GM21447 (cell line): ENCODE measurements around the gene IL17F.

Experiments
- ATAC-seq: cut with Tn5 transposase; IDR thresholded peaks from one replicate; pipeline ENCODE4 v1.9.1; 2021; ENCODE audit not compliant: unreplicated experiment

The IL17F gene

DNA sequence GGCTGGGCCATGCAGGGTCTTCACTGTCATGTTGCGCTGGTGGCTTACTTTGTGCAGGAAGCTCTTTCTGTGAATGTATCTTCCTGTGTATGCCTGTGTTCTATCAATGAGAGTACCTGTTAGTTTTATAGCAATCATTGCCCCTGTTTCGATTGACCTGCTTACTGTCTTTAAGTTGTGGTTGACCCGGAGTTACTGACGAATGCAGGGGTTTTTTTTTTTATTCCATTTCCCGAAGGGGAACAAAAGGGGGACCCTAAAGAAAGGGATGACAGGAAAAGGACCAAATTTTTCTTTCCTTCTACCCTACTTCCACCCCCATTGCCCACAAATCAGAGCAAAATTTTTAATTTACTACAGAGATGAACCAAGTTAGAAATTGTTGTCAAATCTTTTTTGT is at the start of gene IL17F:
Gene IL17F, minus strand, starts transcription at position 101 of the 400 bp plus-strand sequence. Its CDS starts 71 bp downstream, at position 30.
- no peak for ATAC-seq

DNA sequence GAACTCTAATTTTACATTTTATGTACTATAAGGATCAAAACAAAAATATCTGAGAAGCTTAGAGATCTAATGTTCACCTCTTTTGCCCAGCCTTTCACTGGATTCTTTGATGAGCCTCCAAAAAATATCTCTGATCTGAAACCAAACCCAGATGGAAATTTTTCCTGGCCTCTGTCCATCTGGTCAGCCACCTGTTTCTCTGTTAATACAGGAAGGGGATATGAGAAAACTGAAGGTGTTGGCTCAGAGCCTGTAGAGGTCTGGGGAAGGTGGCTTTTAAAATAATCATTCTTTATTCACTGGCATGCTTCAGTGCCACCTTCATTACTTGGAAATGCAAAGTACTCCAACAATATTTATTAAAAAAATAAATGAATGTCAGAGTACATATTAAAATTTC is 48.8 kb upstream of the IL17F start:
- ATAC-seq, result no peak

DNA sequence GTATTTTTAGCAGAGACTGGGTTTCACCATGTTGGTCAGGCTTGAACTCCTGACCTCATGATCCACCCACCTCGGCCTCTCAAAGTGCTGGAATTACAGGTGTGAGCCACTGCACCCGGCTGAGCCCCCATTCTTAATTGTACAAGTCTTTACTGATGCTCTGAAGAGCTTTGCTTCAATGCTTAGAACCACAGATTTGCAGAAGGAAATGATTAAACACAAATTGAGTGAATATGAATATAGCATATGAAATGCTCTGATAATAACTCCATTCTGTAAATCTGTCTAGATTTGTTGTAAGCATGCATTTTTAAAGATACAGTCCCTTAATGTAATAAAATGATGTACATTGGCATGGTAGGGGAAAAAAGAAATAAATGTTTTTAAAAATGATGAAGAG is 44.5 kb upstream of the IL17F start:
- no peak for ATAC-seq

DNA sequence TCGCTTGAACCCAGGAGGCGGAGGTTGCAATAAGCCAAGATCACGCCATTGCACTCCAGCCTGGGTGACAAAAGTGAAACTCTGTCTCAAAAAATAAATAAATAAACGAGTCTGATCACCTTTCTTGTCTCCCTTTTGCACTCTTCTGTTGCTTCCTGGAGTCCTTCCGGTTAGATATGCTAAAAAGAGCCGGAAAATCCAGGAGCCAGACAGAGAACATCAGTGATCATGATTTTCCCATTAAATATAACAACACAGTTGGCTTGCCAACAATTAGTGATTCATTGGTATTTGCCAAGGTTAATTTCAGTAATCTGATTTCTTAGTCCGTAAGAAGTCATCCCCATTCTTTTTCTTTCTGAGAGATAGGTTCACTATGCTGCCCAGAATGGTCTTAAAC is 43.9 kb upstream of the IL17F start:
- ATAC-seq, result no peak

DNA sequence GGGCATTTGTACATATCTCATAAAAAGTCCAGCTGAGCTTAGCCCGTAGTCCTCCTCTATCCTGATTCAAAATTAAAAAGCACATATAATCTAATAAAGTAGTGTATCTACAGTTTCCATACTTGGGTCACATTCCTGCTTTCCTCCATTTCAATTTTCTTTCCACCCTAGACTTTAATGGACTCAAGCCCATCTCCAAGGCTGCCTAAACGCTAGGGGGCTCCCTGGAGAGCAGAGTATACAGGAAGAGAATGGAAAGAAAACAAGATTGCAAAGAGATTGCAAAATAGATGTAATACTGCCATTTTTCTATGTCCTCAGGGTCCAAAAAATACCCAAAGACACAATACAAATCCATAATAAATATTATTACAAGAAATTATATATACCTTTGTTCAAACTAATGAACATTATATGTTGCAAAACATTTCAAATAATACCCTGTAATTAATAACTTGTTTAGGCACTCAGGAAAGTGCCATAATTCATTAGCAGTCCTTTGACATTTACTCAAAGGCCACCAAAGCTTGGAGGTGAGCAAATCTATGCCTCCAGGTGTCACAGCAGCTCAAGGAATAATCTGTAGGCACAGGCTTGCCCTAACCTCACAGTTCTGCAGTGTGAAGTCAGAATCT is 42.6 kb upstream of the IL17F start:
- no peak for ATAC-seq

DNA sequence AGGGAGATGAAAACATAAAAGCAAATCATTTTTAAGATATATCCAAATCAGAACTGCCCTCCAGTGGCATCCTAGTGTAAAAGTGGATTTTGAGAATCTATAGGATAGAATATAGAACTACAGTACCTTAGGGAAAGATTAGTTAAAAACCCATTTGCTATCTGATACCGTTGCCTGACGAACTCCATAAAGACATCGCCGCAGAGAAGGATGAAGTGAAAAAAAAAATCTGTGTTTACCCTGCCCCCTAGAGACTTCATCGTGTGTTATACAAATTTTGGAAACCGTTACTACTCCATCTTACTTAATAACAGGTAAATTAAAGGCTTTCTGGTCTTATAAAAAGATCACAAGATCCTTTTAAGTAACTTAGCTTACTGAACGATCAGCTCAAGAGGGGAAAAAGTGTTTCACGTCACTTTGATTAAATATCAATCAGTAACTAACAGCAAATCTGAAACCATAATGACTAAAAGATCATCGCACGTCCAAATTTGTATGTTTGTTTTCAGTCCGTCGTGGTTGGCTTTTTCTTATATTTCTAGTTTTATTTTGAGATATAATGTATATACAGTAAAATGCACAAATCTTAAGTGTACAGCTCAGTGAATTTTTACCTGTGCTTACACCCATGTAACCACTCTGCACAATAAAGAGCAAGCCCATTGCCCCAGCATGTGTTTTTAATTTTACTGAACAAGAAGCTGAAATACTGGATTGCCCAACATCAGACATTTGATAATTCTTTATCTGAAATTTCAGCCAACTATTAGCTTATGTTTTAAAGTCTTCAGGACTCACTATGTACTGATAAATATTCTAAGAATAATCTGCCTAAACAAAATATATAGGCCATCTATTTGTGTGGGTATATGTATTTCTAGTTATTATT is 41.1 kb upstream of the IL17F start:
- ATAC-seq, result no peak

DNA sequence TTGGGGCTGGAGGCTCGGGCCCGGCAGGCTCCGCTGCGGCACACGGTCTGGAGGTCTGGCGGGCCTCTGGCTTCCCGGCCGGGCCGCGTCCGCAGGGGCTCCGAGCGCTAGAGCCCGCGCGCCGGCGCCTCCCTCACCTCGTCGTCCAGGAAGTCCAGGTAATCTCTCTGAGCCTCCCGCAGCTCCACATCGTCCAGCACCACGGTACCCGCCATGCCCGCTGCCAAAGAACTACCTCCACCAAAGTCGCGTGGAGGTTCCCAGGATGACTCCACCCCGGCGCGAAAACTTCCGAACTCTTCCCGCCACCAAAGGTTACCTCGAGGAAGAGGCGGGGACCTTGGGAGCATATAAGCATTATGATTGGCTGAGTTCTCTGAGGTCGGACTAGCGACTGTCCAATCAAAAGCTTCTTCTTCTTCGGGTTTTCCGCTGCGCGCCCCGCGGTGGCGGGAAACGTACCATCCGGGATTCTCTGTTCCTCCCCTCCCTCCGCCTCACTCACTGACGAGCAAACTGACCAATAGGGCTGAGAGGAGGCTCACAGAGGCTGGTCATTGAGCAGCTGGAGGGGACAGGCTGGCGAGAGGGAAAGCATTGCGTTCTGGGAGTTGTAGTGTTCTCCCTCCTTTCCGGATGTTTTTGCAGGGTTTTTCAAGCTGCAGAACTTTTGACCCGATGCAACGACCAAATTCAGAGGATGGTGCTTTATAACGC is 40.3 kb upstream of the IL17F start, which contains the start of gene MCM3:
Gene MCM3, minus strand, starts transcription at position 283 of the 717 bp plus-strand sequence. Its CDS starts 68 bp downstream, at position 215.
- ATAC-seq, result peak; percentile 97

DNA sequence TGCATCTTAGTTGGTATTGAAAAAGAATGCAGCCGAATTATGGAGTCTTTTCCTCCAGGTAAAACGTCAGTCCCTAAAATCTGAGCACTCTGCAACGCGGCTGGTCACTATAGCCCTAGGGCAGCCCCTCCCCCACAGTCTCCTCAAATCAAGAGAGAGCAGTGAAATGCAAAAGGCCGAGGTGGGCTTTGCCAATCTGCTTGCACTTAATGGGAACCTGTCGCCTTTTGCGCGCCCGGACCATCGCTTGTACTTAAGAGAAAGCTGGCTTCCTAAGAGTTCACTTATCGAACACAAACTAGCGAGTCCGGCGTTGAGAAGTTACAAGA is 39.8 kb upstream of the IL17F start:
- no peak for ATAC-seq

DNA sequence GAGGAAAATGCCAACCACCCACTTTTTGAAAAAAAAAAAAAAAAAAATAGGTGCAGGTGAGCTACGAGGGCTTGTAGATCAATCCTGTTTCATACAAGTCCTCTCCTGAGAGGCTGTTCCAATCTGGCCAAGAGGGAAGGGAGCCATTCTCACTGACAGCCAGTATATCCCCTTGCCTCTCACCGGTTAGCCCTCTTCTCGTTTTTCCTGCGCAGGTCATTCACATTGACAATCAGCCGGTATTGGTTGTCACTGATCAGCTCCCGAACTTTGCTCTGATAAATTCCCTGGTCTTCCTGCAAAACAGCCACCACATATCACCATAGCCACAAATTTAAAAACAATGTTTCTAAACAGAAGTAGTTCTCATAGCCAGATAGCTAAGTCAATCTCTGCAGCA is 38.8 kb upstream of the IL17F start:
- no peak for ATAC-seq

DNA sequence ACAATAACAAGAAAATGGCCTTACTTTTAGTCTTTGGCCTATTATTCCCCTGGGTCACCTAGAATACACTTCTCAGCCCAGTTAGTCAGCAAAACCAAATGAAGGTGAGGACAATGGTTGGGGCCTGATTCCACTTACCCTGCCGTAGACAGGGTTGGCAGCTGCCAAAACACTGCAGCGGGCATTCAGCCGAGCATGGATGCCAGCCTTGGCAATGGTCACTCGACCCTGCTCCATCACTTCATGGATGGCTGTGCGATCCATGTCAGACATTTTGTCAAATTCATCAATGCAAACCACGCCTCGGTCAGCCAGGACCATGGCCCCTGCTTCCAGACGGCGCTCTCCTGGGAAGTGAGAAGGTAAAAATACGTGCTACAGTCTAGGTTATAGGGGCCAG is 31.8 kb upstream of the IL17F start:
- no peak for ATAC-seq

DNA sequence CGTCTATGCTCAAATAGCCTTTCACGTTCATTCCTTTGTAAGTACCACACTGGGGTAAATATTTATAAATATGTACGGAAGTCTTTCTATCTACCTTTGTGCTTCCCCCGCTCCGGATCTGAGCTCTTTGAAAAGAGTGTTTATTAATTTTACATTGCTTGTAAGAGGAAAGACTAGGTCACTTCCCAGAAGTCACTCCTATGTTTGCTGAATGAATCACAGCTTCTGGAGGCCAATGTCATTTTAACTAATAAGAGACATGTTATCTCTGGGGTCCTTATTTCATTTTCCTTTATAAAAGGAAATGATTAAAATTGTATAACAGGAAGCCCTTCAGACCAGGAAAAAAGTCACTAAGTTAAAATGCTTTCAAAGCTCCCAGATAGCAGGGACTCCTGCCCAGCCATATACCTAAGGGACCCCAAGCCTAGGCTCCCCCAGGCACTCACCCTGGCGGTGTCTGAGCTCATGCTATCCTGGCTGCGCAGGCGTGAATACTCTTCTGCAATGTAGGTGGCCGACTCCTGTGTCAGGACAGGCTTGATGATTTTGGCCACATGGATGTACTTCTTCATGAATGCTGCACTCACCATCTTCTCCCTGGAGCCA is 27.7 kb upstream of the IL17F start:
- no peak for ATAC-seq

DNA sequence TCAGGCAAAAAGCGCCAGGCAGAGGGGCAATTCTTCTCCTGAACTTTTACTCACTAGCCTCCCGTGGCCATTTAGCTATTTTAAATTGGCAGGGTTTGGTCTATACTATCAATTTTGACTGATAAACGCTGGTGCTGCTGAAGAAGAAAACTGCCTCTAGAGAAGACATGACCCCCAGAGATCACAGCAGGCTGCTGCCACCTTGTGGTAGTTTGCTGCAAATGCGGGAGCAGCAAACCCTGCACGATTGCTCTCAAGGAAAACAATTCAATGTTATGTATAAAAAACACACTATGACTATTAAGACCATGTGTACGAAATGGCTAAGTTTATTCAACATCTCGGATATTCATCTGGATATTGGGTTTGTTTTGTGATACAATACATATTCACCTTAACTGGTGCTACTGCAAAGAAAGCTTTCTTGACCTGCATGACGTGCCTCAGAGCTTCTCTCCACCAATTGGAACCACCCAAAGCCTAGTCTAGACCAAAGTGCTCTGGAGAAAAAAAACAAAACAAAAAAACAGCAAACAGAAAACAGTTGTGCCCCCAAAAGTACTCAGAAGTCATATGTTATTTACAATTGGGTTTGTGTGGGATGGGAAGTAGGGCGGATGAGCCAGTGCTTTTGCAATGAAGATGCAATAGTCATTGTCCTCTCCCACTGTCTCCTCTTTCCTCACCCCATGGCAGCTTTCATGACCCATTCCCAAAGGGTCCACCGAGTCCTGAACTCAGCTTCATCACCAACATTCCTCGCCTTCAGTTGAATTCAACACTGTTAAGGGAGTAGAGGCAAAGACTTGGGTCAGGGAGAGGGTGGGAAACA is 19.6 kb upstream of the IL17F start:
- ATAC-seq, result peak; percentile 63

DNA sequence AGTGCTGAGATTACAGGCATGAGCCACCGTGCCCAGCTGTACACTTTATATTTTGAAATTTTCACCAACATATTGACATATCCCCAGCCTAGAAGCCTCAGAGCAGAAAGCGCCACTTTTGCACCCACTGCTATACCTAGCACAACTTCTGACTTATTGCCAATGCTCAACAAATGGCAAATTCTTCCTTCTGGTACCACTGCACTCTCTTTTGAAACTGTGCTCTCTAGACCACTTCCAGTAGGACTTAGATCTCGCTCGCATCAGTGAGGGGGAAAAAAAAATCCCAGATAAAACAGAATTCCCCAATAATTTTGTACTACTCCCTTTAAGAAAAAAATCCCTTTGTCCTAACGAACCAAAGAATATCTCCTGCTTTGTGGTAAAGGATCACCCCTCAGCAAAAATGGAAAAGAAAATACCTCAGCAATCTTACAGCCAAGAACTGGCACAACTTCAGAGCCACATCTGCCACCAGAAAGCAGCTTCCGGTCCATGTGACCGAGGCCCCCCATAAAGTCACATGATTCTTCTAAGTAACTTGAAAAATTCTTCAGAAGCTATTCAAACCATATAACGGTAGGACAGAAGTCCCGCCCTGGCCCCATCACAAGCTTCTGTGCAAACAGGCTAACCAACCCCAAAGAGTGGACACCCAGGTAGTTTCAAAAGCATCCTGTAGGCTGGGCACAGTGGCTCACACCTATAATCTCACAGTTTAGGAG is 18.5 kb upstream of the IL17F start:
- ATAC-seq, result no peak

DNA sequence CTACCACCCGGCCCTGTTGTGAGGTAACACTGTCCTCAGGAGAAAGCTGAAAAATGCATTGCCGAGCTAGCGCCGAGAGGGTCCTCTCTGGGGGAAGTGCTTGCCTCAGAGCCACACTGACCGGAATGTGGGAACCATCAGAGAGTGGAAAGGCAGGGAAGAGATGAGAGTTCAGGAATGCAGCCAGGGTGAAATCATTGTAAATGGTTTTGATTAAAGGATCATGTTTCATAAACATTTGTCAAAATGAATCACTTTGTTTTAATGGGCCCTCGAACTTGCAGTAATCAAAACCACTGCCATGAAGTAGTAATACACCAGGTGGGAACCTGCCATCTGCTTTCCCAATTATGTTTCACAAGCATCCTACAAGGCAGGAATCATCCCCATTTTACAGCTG is 16.9 kb upstream of the IL17F start:
- ATAC-seq, result no peak

DNA sequence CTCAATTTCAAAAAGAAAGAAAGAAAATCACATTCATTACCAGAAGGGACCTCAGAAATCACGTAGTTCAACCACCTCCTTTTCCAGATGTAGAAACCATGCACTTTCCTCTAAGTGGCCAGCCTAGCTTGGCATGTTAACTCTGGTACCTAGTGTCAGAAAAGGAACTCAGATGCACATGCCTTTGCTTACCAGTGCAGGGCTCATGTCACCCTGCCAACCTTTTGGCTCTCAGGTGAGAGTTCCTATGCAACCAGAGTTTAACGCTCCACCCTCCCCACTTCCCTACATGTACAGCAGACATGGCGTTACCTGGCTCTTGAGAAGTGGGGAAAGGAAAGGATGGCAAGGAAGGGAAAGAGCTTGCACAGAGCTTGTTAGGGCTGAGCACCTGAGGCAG is 16.3 kb upstream of the IL17F start:
- ATAC-seq, result no peak

DNA sequence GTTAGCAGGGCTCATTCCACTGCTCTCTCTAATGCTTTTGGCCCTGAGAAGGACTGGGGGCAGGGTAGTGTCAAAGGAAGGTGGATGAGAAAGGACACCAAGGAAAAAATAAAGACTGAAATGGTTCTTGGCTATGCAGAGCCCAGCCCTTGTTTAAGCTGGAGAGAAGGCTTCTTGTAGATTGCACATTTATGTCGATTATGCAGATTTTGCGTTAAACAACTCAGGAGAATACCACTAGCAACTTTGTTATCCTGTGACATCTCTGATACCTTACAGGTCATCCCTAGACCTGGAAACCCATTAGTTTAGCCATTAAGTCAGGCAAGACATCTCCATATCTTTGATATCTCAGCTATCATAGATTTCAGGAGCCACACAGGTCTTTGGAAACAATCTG is 11.1 kb upstream of the IL17F start:
- no peak for ATAC-seq

DNA sequence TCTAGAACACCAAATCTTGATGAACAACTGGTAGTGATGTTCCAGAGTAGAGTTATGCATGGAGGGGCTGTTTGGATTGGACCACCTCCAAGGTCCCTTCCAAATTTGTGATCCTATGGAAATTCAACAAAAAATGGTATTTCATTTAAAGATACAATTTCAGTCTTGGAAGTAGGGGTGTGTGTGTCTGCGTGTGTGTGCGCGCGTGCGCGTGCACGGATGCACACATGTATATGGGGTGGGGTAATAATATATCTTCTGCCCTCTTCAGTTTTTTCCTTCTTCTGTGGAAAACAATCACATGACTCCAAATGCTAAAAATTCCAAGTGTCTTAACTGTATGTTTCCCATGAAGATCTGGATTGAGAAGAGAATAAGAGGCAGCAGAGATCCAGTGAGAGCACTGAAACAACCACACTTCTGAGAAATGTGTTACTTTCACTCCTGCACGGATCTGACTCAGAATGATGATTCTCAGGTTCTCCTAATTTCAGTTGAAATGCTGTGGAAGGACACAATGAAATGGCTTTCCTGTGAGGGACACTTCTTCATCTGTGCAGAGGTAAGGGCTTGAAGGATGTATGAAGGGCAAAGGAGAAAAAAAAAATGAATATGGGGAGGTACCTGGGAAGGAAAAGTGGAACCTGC is 10.6 kb upstream of the IL17F start:
- ATAC-seq, result no peak

DNA sequence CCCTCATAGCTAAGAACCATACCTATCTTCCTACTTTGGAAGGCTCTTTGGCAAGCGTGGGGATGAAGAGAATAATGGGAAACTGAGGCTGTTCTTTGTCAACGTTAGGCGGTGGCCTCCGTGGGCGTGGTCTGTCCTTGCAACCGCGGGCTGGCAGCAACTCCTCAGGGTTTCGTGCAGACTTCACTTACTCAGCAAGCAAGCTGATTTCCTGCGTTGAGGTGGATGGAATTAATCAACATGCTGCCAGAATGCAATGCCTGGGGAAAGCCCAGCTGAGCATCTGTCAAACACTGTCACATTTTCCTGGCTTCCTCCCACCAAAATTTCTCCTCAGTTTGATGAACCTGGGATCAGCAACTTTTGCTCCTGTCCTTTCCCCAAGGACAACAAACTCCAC is 9.2 kb upstream of the IL17F start:
- ATAC-seq, result no peak

DNA sequence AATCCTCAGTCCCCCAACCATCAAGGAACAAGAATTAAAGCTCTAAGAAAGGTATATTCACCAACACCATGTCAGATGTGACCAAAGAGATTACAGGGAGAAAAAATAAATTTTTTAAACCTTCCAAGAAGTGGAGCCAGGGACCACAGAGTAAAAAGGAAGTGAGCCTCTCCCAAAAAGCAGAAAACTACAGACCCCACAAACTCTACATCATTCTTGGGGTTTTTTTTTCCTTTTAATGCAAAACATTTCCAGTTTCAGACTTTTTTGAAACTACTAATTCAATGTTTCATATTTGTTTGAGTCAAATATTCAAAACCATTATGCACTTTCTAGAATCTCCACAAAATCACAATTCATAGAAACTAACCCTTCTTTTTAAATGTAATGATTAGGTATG is 6.8 kb upstream of the IL17F start:
- no peak for ATAC-seq
